GM18519 (cell line): ENCODE results near the gene SCAPER.
"Not testable (repeated sequence)": the region's sequence is repeated elsewhere in the genome, so short reads cannot be mapped to it uniquely, and the experiment has no call there.

Experiments
- ATAC-seq: cut with Tn5 transposase; IDR thresholded peaks from one replicate; pipeline ENCODE4 v1.9.1; 2021; ENCODE audit warnings: mild to moderate bottlenecking, moderate library complexity; ENCODE audit not compliant: unreplicated experiment, low FRiP score

The SCAPER gene

GRCh38 chr15:76439542-76439941 lies 465.6 kb downstream of the SCAPER start:
- no peak for ATAC-seq

- ATAC-seq = no peak
These were observed 471.2 kb downstream of the SCAPER start for GRCh38 chr15:76433798-76434400.

GRCh38 chr15:76433036-76433435 lies 472.1 kb downstream of the SCAPER start:
- not testable (repeated sequence) for ATAC-seq

- ATAC-seq = no peak
These were observed 472.5 kb downstream of the SCAPER start for GRCh38 chr15:76432604-76433003.

- no peak for ATAC-seq
These were observed 473.2 kb downstream of the SCAPER start for GRCh38 chr15:76431971-76432370.

- ATAC-seq = not testable (repeated sequence)
These were observed 474.4 kb downstream of the SCAPER start for GRCh38 chr15:76430711-76431110.

- no peak for ATAC-seq
These were observed 475.5 kb downstream of the SCAPER start for GRCh38 chr15:76429661-76430060.

- ATAC-seq = no peak
These were observed 478.2 kb downstream of the SCAPER start for GRCh38 chr15:76426941-76427340.

- ATAC-seq = no peak
These were observed 486.6 kb downstream of the SCAPER start for GRCh38 chr15:76418352-76419140.

- no peak for ATAC-seq
These were observed 503.9 kb downstream of the SCAPER start for GRCh38 chr15:76401285-76401684.

- ATAC-seq = no peak
These were observed 506.6 kb downstream of the SCAPER start for GRCh38 chr15:76398317-76399104.

GRCh38 chr15:76393614-76394013 lies 511.5 kb downstream of the SCAPER start:
- ATAC-seq = no peak

GRCh38 chr15:76391847-76392246 lies 513.3 kb downstream of the SCAPER start:
- no peak for ATAC-seq

- no peak for ATAC-seq
These were observed 513.8 kb downstream of the SCAPER start for GRCh38 chr15:76391309-76391708.

GRCh38 chr15:76390571-76390970 lies 514.6 kb downstream of the SCAPER start:
- ATAC-seq = no peak

GRCh38 chr15:76386926-76387325 lies 518.2 kb downstream of the SCAPER start:
- ATAC-seq = no peak

GRCh38 chr15:76386178-76386577 lies 519.0 kb downstream of the SCAPER start:
- no peak for ATAC-seq

GRCh38 chr15:76384409-76384808 lies 520.7 kb downstream of the SCAPER start:
- no peak for ATAC-seq

GRCh38 chr15:76382987-76383728 lies 522.0 kb downstream of the SCAPER start:
- no peak for ATAC-seq

- ATAC-seq = no peak
These were observed 523.8 kb downstream of the SCAPER start for GRCh38 chr15:76381366-76381765.

- no peak for ATAC-seq
These were observed 524.9 kb downstream of the SCAPER start for GRCh38 chr15:76380249-76380648.
